GM12878 (cell line): ENCODE data around the gene RASAL2. TPM values are rescaled to one million over a fixed set of nuclear protein-coding genes. Genes with fewer than 3 reads are reported as not detected.
A peak's percentile ranks its signal among the peaks of the same experiment; 100 is the strongest.

Experiments
- ATAC-seq: fragments of 200-7000 bp; cut with Tn5 transposase; 3 replicates; pipeline ENCODE4 v1.9.1; 2020; ENCODE audit warnings: mild to moderate bottlenecking, moderate library complexity
- BruUV-seq: library from RNA; stranded (reverse); fragments of 400-500 nt; replicated peaks from 2 replicates; lab custom pipeline; 2021; lab: Mats Ljungman, UMichigan
- CTCF ChIA-PET: fragments of 300-600 bp; sonication (Branson Sonifier 250); formaldehyde crosslinking; extraction: SDS; loops from one replicate; lab custom pipeline; 2021; ENCODE audit warnings: inconsistent platforms; lab: Yijun Ruan, JAX
- POLR2A ChIA-PET: fragments of 350-600 bp; formaldehyde crosslinking; extraction: SDS; loops from one replicate; lab custom pipeline; 2021; ENCODE audit warnings: inconsistent platforms; lab: Charles Lee
- RAD21 ChIA-PET: fragments of 300-600 bp; sonication (Branson Sonifier 250); formaldehyde crosslinking; loops from one replicate; lab custom pipeline; 2023; ENCODE audit warnings: antibody characterized with exemption; ENCODE audit not compliant: unreplicated experiment; lab: Charles Lee
- SMC1A ChIA-PET: fragments of 300-600 bp; sonication (Branson Sonifier 250); formaldehyde crosslinking; loops from one replicate; lab custom pipeline; 2023; ENCODE audit not compliant: unreplicated experiment, uncharacterized antibody; lab: Charles Lee
- DNase-seq: peaks from one replicate; pipeline ENCODE4 v3.0.0-alpha.2; 2011; ENCODE audit warnings: low read depth, low spot score
- FAIRE-seq: peaks from 3 replicates; lab custom pipeline; 2011; peaks lifted over from hg19 to GRCh38; lab: Jason Lieb, UNC
- H2AFZ ChIP-seq: 2 replicates; pipeline ENCODE4 v1.6.0; 2011; ENCODE audit warnings: low read depth, low read length, control low read depth; ENCODE audit not compliant: control insufficient read depth
- H3K27ac ChIP-seq: 2 replicates; pipeline ENCODE4 v1.5.1; 2011; ENCODE audit warnings: control low read depth; ENCODE audit not compliant: control insufficient read depth, insufficient read depth
- H3K27me3 ChIP-seq, 2 experiments: replicated peaks in 1 of 2; 2 replicates each; pipeline versions ENCODE4 v1.6.0 to v1.6.1; 2011; ENCODE audit warnings: low read length in 1 of 2; ENCODE audit not compliant: control insufficient read depth in 2 of 2, insufficient read depth in 2 of 2
- H3K36me3 ChIP-seq, 2 experiments: 2 replicates each; pipeline ENCODE4 v1.5.1; 2011; ENCODE audit warnings: low read length in 1 of 2; ENCODE audit not compliant: control insufficient read depth in 2 of 2, insufficient read depth in 2 of 2
- H3K4me1 ChIP-seq: 2 replicates; pipeline ENCODE4 v1.6.1; 2011; ENCODE audit warnings: mild to moderate bottlenecking, low read length, moderate library complexity, mixed read lengths; ENCODE audit not compliant: control insufficient read depth, insufficient read depth
- H3K4me2 ChIP-seq: 2 replicates; pipeline ENCODE4 v1.6.0; 2011; ENCODE audit warnings: control low read depth; ENCODE audit not compliant: control insufficient read depth, insufficient read depth
- H3K4me3 ChIP-seq: fragments of 200-600 bp; sonication (generic); 2 replicates; pipeline ENCODE4 v1.5.1; 2016
- H3K79me2 ChIP-seq: 2 replicates; pipeline ENCODE4 v1.6.0; 2011; ENCODE audit warnings: low read length; ENCODE audit not compliant: control insufficient read depth, insufficient read depth
- H3K9ac ChIP-seq: 2 replicates; pipeline ENCODE4 v1.8.0; 2011; ENCODE audit warnings: low read length, control low read depth, mixed read lengths; ENCODE audit not compliant: control insufficient read depth, insufficient read depth
- H3K9me3 ChIP-seq: replicated peaks from 3 replicates; pipeline ENCODE4 v1.5.1; 2011; ENCODE audit warnings: mild to moderate bottlenecking, low read length; ENCODE audit not compliant: control insufficient read depth, insufficient read depth
- H4K20me1 ChIP-seq: 2 replicates; pipeline ENCODE4 v1.6.0; 2011; ENCODE audit not compliant: control insufficient read depth, insufficient read depth
- DPF2 ChIP-seq: fragments of 450-650 bp; IDR thresholded peaks from 2 replicates; pipeline ENCODE4 v1.6.1; 2017; ENCODE audit warnings: mild to moderate bottlenecking
- ELK1 ChIP-seq: IDR thresholded peaks from 2 replicates; pipeline ENCODE4 v1.6.1; 2012; ENCODE audit warnings: low read depth, low read length, improper control_type of control experiment
- EZH2 ChIP-seq: IDR thresholded peaks from 2 replicates; pipeline ENCODE4 v1.6.1; 2012; ENCODE audit warnings: low read depth, mild to moderate bottlenecking, control low read depth, inconsistent platforms, low read length, borderline replicate concordance; ENCODE audit not compliant: control insufficient read depth
- GATAD2B ChIP-seq: fragments of 450-650 bp; conservative IDR thresholded peaks from 2 replicates; pipeline ENCODE4 v1.6.1; 2017; ENCODE audit warnings: low read depth, mild to moderate bottlenecking, moderate library complexity
- NFXL1 ChIP-seq: fragments of 450-650 bp; IDR thresholded peaks from 2 replicates; pipeline ENCODE4 v1.6.1; 2017; ENCODE audit warnings: antibody characterized with exemption, mild to moderate bottlenecking, borderline replicate concordance
- PML ChIP-seq: IDR thresholded peaks from 2 replicates; pipeline ENCODE4 v1.6.1; 2012; ENCODE audit warnings: low read length, inconsistent platforms
- POLR2AphosphoS5 ChIP-seq: IDR thresholded peaks from 2 replicates; pipeline ENCODE4 v1.6.1; 2011; ENCODE audit warnings: mild to moderate bottlenecking, low read length, inconsistent platforms
- PRDM15 ChIP-seq: fragments of 450-650 bp; formaldehyde crosslinking; IDR thresholded peaks from 2 replicates; pipeline ENCODE4 v1.4.0; 2020; ENCODE audit warnings: mild to moderate bottlenecking, moderate library complexity
- RAD51 ChIP-seq: fragments of 450-650 bp; IDR thresholded peaks from 2 replicates; pipeline ENCODE4 v1.6.1; 2016; ENCODE audit warnings: moderate library complexity, mild to moderate bottlenecking, inconsistent platforms
- REST ChIP-seq: IDR thresholded peaks from 2 replicates; pipeline ENCODE4 v1.6.1; 2012; ENCODE audit warnings: mild to moderate bottlenecking, low read depth, low read length
- RUNX3 ChIP-seq: IDR thresholded peaks from 2 replicates; pipeline ENCODE4 v1.6.1; 2012; ENCODE audit warnings: low read length, inconsistent platforms
- SP1 ChIP-seq: IDR thresholded peaks from one replicate; pipeline ENCODE4 v1.6.1; 2011; ENCODE audit warnings: low read depth, low read length
- SPI1 ChIP-seq: IDR thresholded peaks from 2 replicates; pipeline ENCODE4 v1.6.1; 2011; ENCODE audit warnings: low read depth, mild to moderate bottlenecking, low read length, moderate library complexity, borderline replicate concordance; ENCODE audit not compliant: insufficient read depth
- WGBS: methylation state at CpG from one replicate; pipeline ENCODE4 v1.1.6; 2016; ENCODE audit warnings: low lambda C conversion rate; ENCODE audit not compliant: insufficient replicate concordance, insufficient coverage; ENCODE audit errors: missing lambda C conversion rate; 5-methylcytosine and 5-hydroxymethylcytosine counted together
- in situ Hi-C: fragments of 300-500 bp; cut with MboI; formaldehyde crosslinking; loops from 9 replicates; pipeline ENCODE4 v1.14.3; 2018; ENCODE audit warnings: mixed read lengths
- intact Hi-C: fragments of 100-400 bp; cut with micrococcal nuclease; formaldehyde crosslinking; loops from one replicate; pipeline ENCODE4 v1.14.2; 2022; ENCODE audit not compliant: unreplicated experiment
- polyA plus RNA-seq, 11 experiments: library from polyadenylated mRNA; depleted of rRNA in 4 of 11; unstranded in 6 of 11; stranded (reverse) in 5 of 11; fragments of >200 nt; fragmentation: Nextera tagmentation in 4 of 11; fragmentation: Illumina TruSeq in 1 of 11; extraction: Ambion mirVana in 4 of 11; extraction: Trizol in 1 of 11; gene quantifications; 1 replicate in 1 of 11; 2 replicates in 10 of 11; pipeline versions ENCODE4 v1.2.1 to v1.2.3, GENCODE V29; 2011 to 2016; ENCODE audit warnings: inconsistent platforms in 2 of 11, missing spikeins in 2 of 11, low read depth in 1 of 11
- total RNA-seq, 4 experiments: library from RNA; depleted of rRNA in 3 of 4; stranded (reverse); fragments of >200 nt in 3 of 4; fragmentation: Illumina TruSeq in 1 of 4; extraction: Trizol in 1 of 4; gene quantifications; 2 replicates each; pipeline versions ENCODE4 v1.2.1 to v1.2.3, GENCODE V29; 2013 to 2021

RASAL2 gene
- total and polyA plus RNA-seq, 10 of the 15 experiments (the other 5 are each of a cell fraction or from before 2014, with no cell fraction given) = 0.02 to 6.9 (median 0.17) TPM; not detected in 1

- no TSS peak for BruUV-seq
- RAD21 ChIA-PET = no interaction called here
- in situ Hi-C loops (no loop called here), intact Hi-C loops (no loop called here)
- Histone ChIP-seq H3K27me3 (no peaks in the 10 kb centered on the region), H3K9ac (no peak overlapping the region), H3K27ac (no peak overlapping the region), H3K4me1 (no peaks in the 10 kb centered on the region), H3K36me3 (no peaks in the 10 kb centered on the region), H3K4me2 (no peak overlapping the region), H3K79me2 (no peaks in the 10 kb centered on the region), H3K9me3 (no peaks in the 10 kb centered on the region), H3K4me3 (no peak overlapping the region), H4K20me1 (no peaks in the 10 kb centered on the region), H2AFZ (no peak overlapping the region)
- CTCF ChIA-PET = interaction anchor here (0.6 to 1.5 kb wide), 3 partner anchors 30 to 1360 kb away, joined by 3 to 5 read pairs (median 3); no protein-coding TSS in a partner anchor
- 29% methylated on average over 1 of the region's 1 CpG for WGBS
- DNase-seq (no peak), ATAC-seq (peak; percentile 36), FAIRE-seq (no peak)
- SMC1A ChIA-PET = interaction anchor here (0.7 to 1.6 kb wide), 2 partner anchors 15 to 29 kb away, joined by 3 to 6 read pairs; no protein-coding TSS in a partner anchor
- POLR2A ChIA-PET = no interaction called here
- no peak for TF ChIP-seq GATAD2B
- TF ChIP-seq RAD51 = no peak
- no peak for TF ChIP-seq POLR2AphosphoS5
- no peak for TF ChIP-seq REST
- TF ChIP-seq RUNX3 = no peak
- no peak for TF ChIP-seq NFXL1
- TF ChIP-seq DPF2 = no peak
- TF ChIP-seq SP1 = no peak
- no peak for TF ChIP-seq EZH2
- no peak for TF ChIP-seq ELK1
- no peak for TF ChIP-seq SPI1
- TF ChIP-seq PML = no peak
- no peak for TF ChIP-seq PRDM15
Observed at GRCh38 chr1:178339834-178340233, 245.9 kb downstream of the RASAL2 start.
